Measurements from ENCODE around the gene GJB5.

GJB5 gene

DNA sequence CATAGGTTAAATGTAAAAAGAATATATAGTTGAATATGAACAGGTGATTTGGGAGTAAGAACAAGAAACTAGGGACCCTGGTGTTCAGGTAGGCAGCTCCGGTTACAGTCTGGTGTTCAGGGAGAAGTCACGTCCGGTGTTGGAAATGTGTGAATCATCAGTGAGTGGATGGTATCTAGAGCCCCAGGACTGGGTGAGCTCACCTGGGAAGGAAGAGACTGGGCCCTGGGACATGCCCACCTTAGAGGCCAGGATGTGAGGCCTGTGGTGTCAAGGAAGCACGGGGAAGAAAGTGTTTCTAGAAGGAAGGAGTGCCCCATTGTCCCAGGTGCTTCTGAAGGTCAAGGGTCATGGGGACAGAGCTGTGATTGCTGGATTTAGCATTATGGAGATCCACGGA is 24.7 kb downstream of the GJB5 start:
- TF ChIP-seq, protein P1, sequence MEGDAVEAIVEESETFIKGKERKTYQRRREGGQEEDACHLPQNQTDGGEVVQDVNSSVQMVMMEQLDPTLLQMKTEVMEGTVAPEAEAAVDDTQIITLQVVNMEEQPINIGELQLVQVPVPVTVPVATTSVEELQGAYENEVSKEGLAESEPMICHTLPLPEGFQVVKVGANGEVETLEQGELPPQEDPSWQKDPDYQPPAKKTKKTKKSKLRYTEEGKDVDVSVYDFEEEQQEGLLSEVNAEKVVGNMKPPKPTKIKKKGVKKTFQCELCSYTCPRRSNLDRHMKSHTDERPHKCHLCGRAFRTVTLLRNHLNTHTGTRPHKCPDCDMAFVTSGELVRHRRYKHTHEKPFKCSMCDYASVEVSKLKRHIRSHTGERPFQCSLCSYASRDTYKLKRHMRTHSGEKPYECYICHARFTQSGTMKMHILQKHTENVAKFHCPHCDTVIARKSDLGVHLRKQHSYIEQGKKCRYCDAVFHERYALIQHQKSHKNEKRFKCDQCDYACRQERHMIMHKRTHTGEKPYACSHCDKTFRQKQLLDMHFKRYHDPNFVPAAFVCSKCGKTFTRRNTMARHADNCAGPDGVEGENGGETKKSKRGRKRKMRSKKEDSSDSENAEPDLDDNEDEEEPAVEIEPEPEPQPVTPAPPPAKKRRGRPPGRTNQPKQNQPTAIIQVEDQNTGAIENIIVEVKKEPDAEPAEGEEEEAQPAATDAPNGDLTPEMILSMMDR (IDR thresholded peaks at IDR 0.05; ENCODE audit: low read length, missing control alignments) = no peak
- H3K4me3 ChIP-seq (replicated peaks; ENCODE audit: low read depth, low read length) = no peak overlapping the region
- no peak for DNase-seq (ENCODE audit: low read depth)

DNA sequence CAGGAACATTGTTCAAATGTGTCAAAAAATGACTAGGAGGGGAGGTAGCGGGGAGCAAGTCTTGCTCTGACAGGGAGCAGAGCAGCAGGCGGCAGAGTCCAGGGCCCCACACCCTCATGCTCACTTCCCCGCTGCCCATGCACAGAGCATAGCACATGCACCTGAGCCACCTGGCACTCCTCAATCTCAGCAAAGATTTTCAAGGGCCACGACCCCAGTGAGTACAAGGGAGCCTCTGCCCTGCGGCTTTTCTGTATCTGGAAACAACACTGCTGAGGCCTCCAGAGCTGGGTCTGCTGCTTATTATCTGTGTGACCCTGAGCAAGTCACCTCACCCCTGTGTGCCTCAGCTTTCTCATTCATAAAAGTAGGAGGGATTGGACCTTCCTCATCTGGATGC is 25.1 kb downstream of the GJB5 start:
- no peak for DNase-seq (ENCODE audit: low read depth)
- TF ChIP-seq, protein P1 (IDR thresholded peaks at IDR 0.05; ENCODE audit: low read length, missing control alignments) = no peak

DNA sequence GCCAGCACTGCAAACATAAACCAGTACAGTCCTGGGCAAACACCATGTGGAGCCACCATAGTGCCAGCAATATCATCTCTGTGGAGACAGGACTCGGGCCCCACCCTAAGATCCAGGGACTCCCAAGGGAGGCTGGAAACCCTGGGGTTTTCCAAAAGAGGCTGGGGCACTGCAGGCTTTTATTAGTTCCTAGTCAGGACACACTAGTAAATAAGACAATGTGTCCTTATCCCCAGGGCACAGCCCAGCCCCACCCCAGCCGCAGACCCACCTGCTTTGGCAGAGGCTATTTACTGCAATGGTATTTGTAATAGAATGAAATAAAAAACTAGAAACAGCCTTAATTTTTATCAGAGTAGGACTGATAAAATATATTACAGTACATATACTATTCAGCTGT is 25.7 kb downstream of the GJB5 start:
- TF ChIP-seq, protein P1 (IDR thresholded peaks at IDR 0.05; ENCODE audit: low read length, missing control alignments) = no peak
- no peak for DNase-seq (ENCODE audit: low read depth)
- H3K4me3 ChIP-seq (replicated peaks; ENCODE audit: low read depth, low read length) = no peak overlapping the region

More for the DNA sequence above, 25.1 kb downstream of the GJB5 start:
- no peak overlapping the region for H3K4me3 ChIP-seq (replicated peaks; ENCODE audit: low read depth, low read length)

DNA sequence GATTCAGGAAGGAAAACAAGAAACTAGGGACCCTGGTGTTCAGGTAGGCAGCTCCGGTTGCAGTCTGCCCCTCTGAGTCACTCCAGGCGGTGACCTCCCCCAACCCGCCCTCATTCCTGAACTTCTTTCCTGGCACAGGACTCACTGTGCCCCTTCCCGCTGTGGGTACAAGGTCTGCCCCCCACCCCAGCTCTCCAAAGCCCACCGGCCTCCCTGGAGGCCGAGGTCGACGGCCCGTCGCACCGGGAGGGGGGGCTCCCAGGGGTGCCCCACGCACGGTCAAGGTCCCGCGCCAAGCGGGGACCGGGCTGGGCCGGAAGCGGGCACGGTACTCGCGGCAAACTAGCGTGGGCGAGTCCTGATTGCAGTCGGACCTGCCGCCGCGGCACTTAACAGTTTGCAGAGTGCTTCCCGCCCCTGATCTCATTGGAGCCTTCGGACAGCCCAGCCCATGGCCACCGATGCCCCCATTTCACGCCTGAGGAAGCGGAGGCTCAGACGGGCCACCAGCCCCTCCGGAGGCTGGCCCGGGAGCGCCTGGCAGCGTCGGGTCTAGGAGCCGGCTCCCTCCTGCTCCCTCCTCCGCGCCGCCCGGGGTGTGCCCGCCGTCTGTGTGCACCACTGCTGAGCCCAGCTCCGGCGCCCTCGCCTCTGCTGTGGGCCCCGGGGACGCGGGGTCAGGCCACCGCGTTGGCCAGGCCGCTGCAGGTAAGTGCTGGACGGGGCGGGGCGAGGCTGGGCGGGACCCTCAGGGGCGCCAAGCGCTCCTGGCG is 26.4 kb downstream of the GJB5 start, which contains the start of gene GJB3:
GJB3 (plus strand) TSS at position 144 of the 773 bp plus-strand sequence. CDS start 3,549 bp downstream, outside the sequence.
- TF ChIP-seq, protein P1 (IDR thresholded peaks at IDR 0.05; ENCODE audit: low read length, missing control alignments) = no peak
- no peak within 1 kb of the TSS for H3K4me3 ChIP-seq (replicated peaks; ENCODE audit: low read depth, low read length)
- DNase-seq (ENCODE audit: low read depth) = no peak

DNA sequence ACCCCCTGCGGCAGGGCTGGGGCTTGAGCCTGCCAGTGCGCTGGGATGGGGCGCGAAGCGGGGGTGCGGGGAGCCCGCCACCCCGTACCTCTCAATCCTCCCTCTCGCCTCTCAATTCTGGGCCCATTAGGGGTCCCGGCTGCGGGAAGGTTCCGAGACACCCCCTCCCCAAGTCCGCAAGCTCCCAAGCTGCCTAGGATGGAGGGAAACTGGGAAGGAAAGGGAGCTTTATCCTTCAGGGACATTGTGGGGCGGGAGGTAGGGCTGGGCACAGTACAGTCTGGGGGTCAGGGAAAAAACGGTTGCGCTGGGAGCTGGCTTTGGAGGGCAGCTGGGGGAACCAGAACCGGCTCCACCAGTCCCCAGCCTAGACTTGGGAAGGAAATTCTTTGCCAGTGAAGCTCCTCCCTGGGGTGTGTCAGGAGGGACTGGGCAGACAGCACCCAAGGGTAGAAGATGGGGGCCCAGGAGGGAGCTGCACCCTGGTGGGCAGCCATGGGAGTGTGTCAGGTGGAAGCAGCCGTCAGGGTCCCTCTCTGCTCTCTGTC is 27.1 kb downstream of the GJB5 start:
- TF ChIP-seq, protein P1 (IDR thresholded peaks at IDR 0.05; ENCODE audit: low read length, missing control alignments) = no peak
- H3K4me3 ChIP-seq (replicated peaks; ENCODE audit: low read depth, low read length) = no peak overlapping the region
- DNase-seq (ENCODE audit: low read depth) = no peak

DNA sequence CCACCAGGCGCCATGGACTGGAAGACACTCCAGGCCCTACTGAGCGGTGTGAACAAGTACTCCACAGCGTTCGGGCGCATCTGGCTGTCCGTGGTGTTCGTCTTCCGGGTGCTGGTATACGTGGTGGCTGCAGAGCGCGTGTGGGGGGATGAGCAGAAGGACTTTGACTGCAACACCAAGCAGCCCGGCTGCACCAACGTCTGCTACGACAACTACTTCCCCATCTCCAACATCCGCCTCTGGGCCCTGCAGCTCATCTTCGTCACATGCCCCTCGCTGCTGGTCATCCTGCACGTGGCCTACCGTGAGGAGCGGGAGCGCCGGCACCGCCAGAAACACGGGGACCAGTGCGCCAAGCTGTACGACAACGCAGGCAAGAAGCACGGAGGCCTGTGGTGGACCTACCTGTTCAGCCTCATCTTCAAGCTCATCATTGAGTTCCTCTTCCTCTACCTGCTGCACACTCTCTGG is 29.9 kb downstream of the GJB5 start:
- TF ChIP-seq, protein P1 (IDR thresholded peaks at IDR 0.05; ENCODE audit: low read length, missing control alignments) = no peak
- DNase-seq (ENCODE audit: low read depth) = no peak

More for the DNA sequence above, 29.9 kb downstream of the GJB5 start:
- H3K4me3 ChIP-seq (replicated peaks; ENCODE audit: low read depth, low read length) = no peak overlapping the region

All from fibroblast of pulmonary artery (primary cell).